Peyer's patch (tissue), 4 donors: ENCODE results near the gene TCF12. TPM values are rescaled to one million over a fixed set of nuclear protein-coding genes. Genes with fewer than 3 reads are reported as not detected.

ENCODE experiments used
- DNase-seq, 3 donors: peaks; one replicate each; pipeline ENCODE4 v3.0.0-alpha.2; 2017 to 2019
- H3K27ac ChIP-seq, 4 donors: fragments of 200-600 bp; sonication (generic); one replicate each; pipeline ENCODE4 v1.5.1; 2016 to 2019
- H3K27me3 ChIP-seq, 2 donors: fragments of 200-600 bp; sonication (generic); one replicate each; pipeline ENCODE4 v1.5.1; 2019
- H3K36me3 ChIP-seq, 3 donors: fragments of 200-600 bp; sonication (generic); one replicate each; pipeline ENCODE4 v1.5.1; 2016 to 2019
- H3K4me1 ChIP-seq, 4 donors: fragments of 200-600 bp; sonication (generic); one replicate each; pipeline ENCODE4 v1.5.1; 2016 to 2019
- H3K4me3 ChIP-seq, 4 donors: fragments of 200-600 bp; sonication (generic); 1 replicate in 3 of 4; 2 replicates in 1 of 4; pipeline ENCODE4 v1.5.1; 2016 to 2019; ENCODE audit warnings: mild to moderate bottlenecking in 1 of 4
- H3K9me3 ChIP-seq, 4 donors: fragments of 200-600 bp; sonication (generic); one replicate each; pipeline ENCODE4 v1.5.1; 2016 to 2019; ENCODE audit warnings: mild to moderate bottlenecking in 1 of 4
- POLR2A ChIP-seq, 2 donors: fragments of 450-650 bp; IDR thresholded peaks; one replicate each; pipeline ENCODE4 v1.5.1; 2017; ENCODE audit warnings: antibody characterized with exemption in 2 of 2, mild to moderate bottlenecking in 2 of 2, moderate library complexity in 2 of 2
- total RNA-seq, 4 donors: library from RNA; depleted of rRNA; stranded (reverse); fragments of >200 nt; gene quantifications; one replicate each; pipeline ENCODE4 v1.1.0, GENCODE V29; 2016
- TF ChIP-seq, protein P1 (sequence below), 6 experiments: fragments of 450-650 bp in 4 of 6; fragments of 200-600 bp in 2 of 6; sonication (generic) in 1 of 6; IDR thresholded peaks; one replicate each; pipeline ENCODE4 v1.5.1; 2017 to 2019; ENCODE audit warnings: antibody characterized with exemption in 6 of 6, mild to moderate bottlenecking in 3 of 6, moderate library complexity in 1 of 6

Gene TCF12
- total RNA-seq, 4 donors from 2014 or later = 98.4 to 815 (median 215) TPM

DNA sequence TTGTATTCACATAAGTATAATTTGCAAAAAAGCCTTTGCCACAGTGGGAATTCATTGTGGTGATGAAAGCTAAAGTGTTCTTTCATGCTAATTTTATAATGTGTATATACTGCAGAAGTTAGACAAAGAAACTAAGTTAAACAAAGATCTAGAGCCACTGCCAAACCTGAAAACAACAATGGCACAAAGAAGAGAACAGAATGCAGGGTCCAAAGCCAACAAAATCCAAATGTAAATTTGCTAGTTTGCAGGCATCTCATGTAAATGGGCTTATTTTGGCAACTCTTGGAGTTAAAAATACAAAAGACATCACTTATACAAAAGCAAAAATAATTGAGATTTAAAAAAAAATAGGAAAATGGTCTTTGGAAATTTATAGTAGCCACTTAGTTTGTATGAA is 123.0 kb downstream of the TCF12 start:
- Histone ChIP-seq H3K4me3 (no peak overlapping the region), H3K27me3 (no peaks in the 10 kb centered on the region), H3K4me1 (peaks cover 0 to 4% (median 0%) of the 10 kb centered on the region in 4 donors), H3K27ac (no peak overlapping the region), H3K9me3 (no peaks in the 10 kb centered on the region), H3K36me3 (no peaks in the 10 kb centered on the region)
- TF ChIP-seq, protein P1, sequence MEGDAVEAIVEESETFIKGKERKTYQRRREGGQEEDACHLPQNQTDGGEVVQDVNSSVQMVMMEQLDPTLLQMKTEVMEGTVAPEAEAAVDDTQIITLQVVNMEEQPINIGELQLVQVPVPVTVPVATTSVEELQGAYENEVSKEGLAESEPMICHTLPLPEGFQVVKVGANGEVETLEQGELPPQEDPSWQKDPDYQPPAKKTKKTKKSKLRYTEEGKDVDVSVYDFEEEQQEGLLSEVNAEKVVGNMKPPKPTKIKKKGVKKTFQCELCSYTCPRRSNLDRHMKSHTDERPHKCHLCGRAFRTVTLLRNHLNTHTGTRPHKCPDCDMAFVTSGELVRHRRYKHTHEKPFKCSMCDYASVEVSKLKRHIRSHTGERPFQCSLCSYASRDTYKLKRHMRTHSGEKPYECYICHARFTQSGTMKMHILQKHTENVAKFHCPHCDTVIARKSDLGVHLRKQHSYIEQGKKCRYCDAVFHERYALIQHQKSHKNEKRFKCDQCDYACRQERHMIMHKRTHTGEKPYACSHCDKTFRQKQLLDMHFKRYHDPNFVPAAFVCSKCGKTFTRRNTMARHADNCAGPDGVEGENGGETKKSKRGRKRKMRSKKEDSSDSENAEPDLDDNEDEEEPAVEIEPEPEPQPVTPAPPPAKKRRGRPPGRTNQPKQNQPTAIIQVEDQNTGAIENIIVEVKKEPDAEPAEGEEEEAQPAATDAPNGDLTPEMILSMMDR (IDR thresholded peaks at IDR 0.05) = no peak
- no peak for TF ChIP-seq POLR2A (IDR thresholded peaks at IDR 0.05)
- DNase-seq = no peak

DNA sequence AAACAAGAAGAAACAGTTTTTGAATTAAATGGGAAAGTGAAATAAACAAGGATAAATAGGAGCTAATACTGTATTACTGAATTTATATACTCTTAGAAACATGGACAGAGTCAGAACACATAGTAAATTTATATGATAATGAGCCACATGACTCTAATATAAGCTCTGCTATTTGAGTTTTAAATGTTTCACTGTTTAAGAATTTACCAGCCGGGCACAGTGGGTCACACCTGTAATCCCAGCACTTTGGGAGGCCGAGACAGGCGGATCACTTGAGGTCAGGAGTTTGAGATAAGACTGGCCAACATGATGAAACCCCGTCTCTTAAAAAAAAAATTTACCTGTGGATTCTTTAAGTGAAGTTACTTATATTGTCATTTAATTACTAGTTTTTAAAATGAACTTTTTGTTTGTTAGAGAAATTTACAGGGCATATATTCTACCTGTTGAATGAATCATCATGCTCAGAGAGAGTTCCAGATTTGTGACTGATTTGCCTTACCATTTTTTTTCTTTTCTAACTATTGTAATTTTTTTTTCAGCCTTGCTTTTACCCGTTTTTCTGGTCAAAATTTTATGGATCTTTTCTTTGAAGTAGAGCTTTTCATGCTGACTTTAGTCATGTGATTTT is 125.7 kb downstream of the TCF12 start:
- DNase-seq = no peak
- Histone ChIP-seq H3K27me3 (no peaks in the 10 kb centered on the region), H3K9me3 (no peaks in the 10 kb centered on the region), H3K36me3 (no peaks in the 10 kb centered on the region), H3K4me1 (peaks cover 0 to 4% (median 0%) of the 10 kb centered on the region in 4 donors), H3K4me3 (no peak overlapping the region), H3K27ac (no peak overlapping the region)
- TF ChIP-seq, protein P1 (IDR thresholded peaks at IDR 0.05) = no peak
- no peak for TF ChIP-seq POLR2A (IDR thresholded peaks at IDR 0.05)

- TF ChIP-seq, protein P1 (IDR thresholded peaks at IDR 0.05) = no peak
- no peak for TF ChIP-seq POLR2A (IDR thresholded peaks at IDR 0.05)
- peaks cover 0 to 4% (median 0%) of the 10 kb centered on the region in 4 donors for H3K4me1 ChIP-seq
- DNase-seq = no peak
- no peaks in the 10 kb centered on the region for H3K9me3 ChIP-seq
- H3K36me3 ChIP-seq = no peaks in the 10 kb centered on the region
- no peak overlapping the region for H3K4me3 ChIP-seq
- no peaks in the 10 kb centered on the region for H3K27me3 ChIP-seq
- H3K27ac ChIP-seq = no peak overlapping the region
Observed at GRCh38 chr15:57044970-57045369, 126.5 kb downstream of the TCF12 start.

GRCh38 chr15:57045741-57046382 is 127.4 kb downstream of the TCF12 start:
- TF ChIP-seq POLR2A (IDR thresholded peaks at IDR 0.05) = no peak
- TF ChIP-seq, protein P1 (IDR thresholded peaks at IDR 0.05) = no peak
- Histone ChIP-seq H3K9me3 (no peaks in the 10 kb centered on the region), H3K4me3 (no peak overlapping the region), H3K36me3 (no peaks in the 10 kb centered on the region), H3K4me1 (peaks cover 0 to 4% (median 0%) of the 10 kb centered on the region in 4 donors), H3K27ac (no peak overlapping the region), H3K27me3 (no peaks in the 10 kb centered on the region)
- no peak for DNase-seq

- Histone ChIP-seq H3K9me3 (no peaks in the 10 kb centered on the region), H3K27ac (no peak overlapping the region), H3K36me3 (no peaks in the 10 kb centered on the region), H3K27me3 (no peaks in the 10 kb centered on the region), H3K4me3 (no peak overlapping the region), H3K4me1 (peaks cover 0 to 9% (median 2%) of the 10 kb centered on the region in 4 donors)
- TF ChIP-seq POLR2A (IDR thresholded peaks at IDR 0.05) = no peak
- TF ChIP-seq, protein P1 (IDR thresholded peaks at IDR 0.05) = no peak
- no peak for DNase-seq
Observed at GRCh38 chr15:57048930-57049549, 130.6 kb downstream of the TCF12 start.
